ENCODE measurements around the gene AP3B1. TPM values are rescaled to one million over a fixed set of nuclear protein-coding genes. Genes with fewer than 3 reads are reported as not detected.

AP3B1 gene
- total RNA-seq, 2 donors from 2014 or later = 34.5 to 40.6 TPM

GRCh38 chr5:78157001-78157400 is 137.5 kb downstream of the AP3B1 start:
- no peak overlapping the region for H3K27ac Mint-ChIP-seq
- peaks cover 2% of the 10 kb centered on the region for H3K4me1 Mint-ChIP-seq
- DNase-seq (no peak), ATAC-seq (no peak)
- no peaks in the 10 kb centered on the region for H3K27me3 Mint-ChIP-seq
- H3K9me3 ChIP-seq (ENCODE audit: control insufficient read depth, low read length, poor library complexity, severe bottlenecking) = no peaks in the 10 kb centered on the region
- H3K36me3 Mint-ChIP-seq (ENCODE audit: low read depth) = peaks cover 20% of the 10 kb centered on the region
- no peak overlapping the region for H3K4me3 Mint-ChIP-seq

- ATAC-seq (no peak), DNase-seq (no peak)
- Mint-ChIP-seq H3K27me3 (no peaks in the 10 kb centered on the region), H3K36me3 (ENCODE audit: low read depth) (peaks cover 20% of the 10 kb centered on the region), H3K4me1 (peaks cover 8% of the 10 kb centered on the region), H3K27ac (peak overlapping the region; percentile 14), H3K4me3 (no peak overlapping the region)
- H3K9me3 ChIP-seq (ENCODE audit: control insufficient read depth, low read length, poor library complexity, severe bottlenecking) = no peaks in the 10 kb centered on the region
These were observed 142.8 kb downstream of the AP3B1 start for GRCh38 chr5:78151594-78152271.

GRCh38 chr5:78137290-78137689 is 157.2 kb downstream of the AP3B1 start:
- no peak overlapping the region for H3K27ac Mint-ChIP-seq
- no peaks in the 10 kb centered on the region for H3K9me3 ChIP-seq (ENCODE audit: control insufficient read depth, low read length, poor library complexity, severe bottlenecking)
- no peak for DNase-seq
- no peak for ATAC-seq
- no peaks in the 10 kb centered on the region for H3K27me3 Mint-ChIP-seq
- H3K4me3 Mint-ChIP-seq = no peak overlapping the region
- H3K4me1 Mint-ChIP-seq = peaks cover 3% of the 10 kb centered on the region
- peaks cover 15% of the 10 kb centered on the region for H3K36me3 Mint-ChIP-seq (ENCODE audit: low read depth)

GRCh38 chr5:78133423-78133822 is 161.1 kb downstream of the AP3B1 start:
- DNase-seq (no peak), ATAC-seq (no peak)
- H3K4me3 Mint-ChIP-seq = no peak overlapping the region
- H3K9me3 ChIP-seq (ENCODE audit: control insufficient read depth, low read length, poor library complexity, severe bottlenecking) = no peaks in the 10 kb centered on the region
- no peaks in the 10 kb centered on the region for H3K27me3 Mint-ChIP-seq
- peaks cover 3% of the 10 kb centered on the region for H3K36me3 Mint-ChIP-seq (ENCODE audit: low read depth)
- no peak overlapping the region for H3K27ac Mint-ChIP-seq
- no peaks in the 10 kb centered on the region for H3K4me1 Mint-ChIP-seq

GRCh38 chr5:78132507-78132906 is 162.0 kb downstream of the AP3B1 start:
- Mint-ChIP-seq H3K27ac (no peak overlapping the region), H3K4me3 (no peak overlapping the region), H3K4me1 (no peaks in the 10 kb centered on the region), H3K36me3 (ENCODE audit: low read depth) (peaks cover 3% of the 10 kb centered on the region), H3K27me3 (no peaks in the 10 kb centered on the region)
- no peaks in the 10 kb centered on the region for H3K9me3 ChIP-seq (ENCODE audit: control insufficient read depth, low read length, poor library complexity, severe bottlenecking)
- DNase-seq (no peak), ATAC-seq (no peak)

- H3K27ac Mint-ChIP-seq = no peak overlapping the region
- H3K27me3 Mint-ChIP-seq = no peaks in the 10 kb centered on the region
- no peak for ATAC-seq
- peaks cover 2% of the 10 kb centered on the region for H3K36me3 Mint-ChIP-seq (ENCODE audit: low read depth)
- H3K4me3 Mint-ChIP-seq = no peak overlapping the region
- no peaks in the 10 kb centered on the region for H3K9me3 ChIP-seq (ENCODE audit: control insufficient read depth, low read length, poor library complexity, severe bottlenecking)
- DNase-seq = no peak
- no peaks in the 10 kb centered on the region for H3K4me1 Mint-ChIP-seq
These were observed 164.9 kb downstream of the AP3B1 start for GRCh38 chr5:78129597-78129996.

- no peak overlapping the region for H3K27ac Mint-ChIP-seq
- peaks cover 2% of the 10 kb centered on the region for H3K36me3 Mint-ChIP-seq (ENCODE audit: low read depth)
- ATAC-seq = no peak
These were observed 166.6 kb downstream of the AP3B1 start for GRCh38 chr5:78127875-78128274.

GRCh38 chr5:78126536-78126935 is 168.0 kb downstream of the AP3B1 start:
- ATAC-seq (no peak), DNase-seq (no peak)
- Mint-ChIP-seq H3K27me3 (no peaks in the 10 kb centered on the region), H3K36me3 (ENCODE audit: low read depth) (peaks cover 2% of the 10 kb centered on the region), H3K4me3 (no peak overlapping the region), H3K4me1 (no peaks in the 10 kb centered on the region), H3K27ac (no peak overlapping the region)
- H3K9me3 ChIP-seq (ENCODE audit: control insufficient read depth, low read length, poor library complexity, severe bottlenecking) = no peaks in the 10 kb centered on the region

More at GRCh38 chr5:78127875-78128274, 166.6 kb downstream of the AP3B1 start:
- no peak for DNase-seq
- no peaks in the 10 kb centered on the region for H3K4me1 Mint-ChIP-seq
- H3K9me3 ChIP-seq (ENCODE audit: control insufficient read depth, low read length, poor library complexity, severe bottlenecking) = no peaks in the 10 kb centered on the region
- H3K4me3 Mint-ChIP-seq = no peak overlapping the region
- no peaks in the 10 kb centered on the region for H3K27me3 Mint-ChIP-seq

GRCh38 chr5:78116167-78116566 is 178.3 kb downstream of the AP3B1 start:
- ATAC-seq = no peak
- Mint-ChIP-seq H3K4me3 (no peak overlapping the region), H3K4me1 (peaks cover 5% of the 10 kb centered on the region), H3K27ac (no peak overlapping the region), H3K27me3 (no peaks in the 10 kb centered on the region), H3K36me3 (ENCODE audit: low read depth) (peaks cover 12% of the 10 kb centered on the region)
- H3K9me3 ChIP-seq (ENCODE audit: control insufficient read depth, low read length, poor library complexity, severe bottlenecking) = no peaks in the 10 kb centered on the region
- DNase-seq = no peak

- Mint-ChIP-seq H3K27ac (no peak overlapping the region), H3K27me3 (no peaks in the 10 kb centered on the region), H3K36me3 (ENCODE audit: low read depth) (peaks cover 12% of the 10 kb centered on the region), H3K4me3 (no peak overlapping the region), H3K4me1 (peaks cover 5% of the 10 kb centered on the region)
- DNase-seq (no peak), ATAC-seq (no peak)
- H3K9me3 ChIP-seq (ENCODE audit: control insufficient read depth, low read length, poor library complexity, severe bottlenecking) = no peaks in the 10 kb centered on the region
These were observed 180.7 kb downstream of the AP3B1 start for GRCh38 chr5:78113689-78114264.

- H3K27me3 Mint-ChIP-seq = no peaks in the 10 kb centered on the region
- peak overlapping the region; percentile 25 for H3K4me3 Mint-ChIP-seq
- ATAC-seq (no peak), DNase-seq (no peak)
- peaks cover 5% of the 10 kb centered on the region for H3K4me1 Mint-ChIP-seq
- peaks cover 12% of the 10 kb centered on the region for H3K36me3 Mint-ChIP-seq (ENCODE audit: low read depth)
- no peak overlapping the region for H3K27ac Mint-ChIP-seq
- no peaks in the 10 kb centered on the region for H3K9me3 ChIP-seq (ENCODE audit: control insufficient read depth, low read length, poor library complexity, severe bottlenecking)
These were observed 181.6 kb downstream of the AP3B1 start for GRCh38 chr5:78112931-78113330.

GRCh38 chr5:78109891-78110324 is 184.6 kb downstream of the AP3B1 start:
- Mint-ChIP-seq H3K4me1 (peaks cover 14% of the 10 kb centered on the region), H3K36me3 (ENCODE audit: low read depth) (peaks cover 21% of the 10 kb centered on the region), H3K27ac (no peak overlapping the region), H3K27me3 (no peaks in the 10 kb centered on the region), H3K4me3 (no peak overlapping the region)
- DNase-seq (no peak), ATAC-seq (no peak)
- no peaks in the 10 kb centered on the region for H3K9me3 ChIP-seq (ENCODE audit: control insufficient read depth, low read length, poor library complexity, severe bottlenecking)

- peaks cover 16% of the 10 kb centered on the region for H3K36me3 Mint-ChIP-seq (ENCODE audit: low read depth)
- no peak overlapping the region for H3K27ac Mint-ChIP-seq
- H3K4me1 Mint-ChIP-seq = peaks cover 14% of the 10 kb centered on the region
- no peaks in the 10 kb centered on the region for H3K27me3 Mint-ChIP-seq
- H3K9me3 ChIP-seq (ENCODE audit: control insufficient read depth, low read length, poor library complexity, severe bottlenecking) = no peaks in the 10 kb centered on the region
- no peak overlapping the region for H3K4me3 Mint-ChIP-seq
- no peak for DNase-seq
- ATAC-seq = no peak
These were observed 185.9 kb downstream of the AP3B1 start for GRCh38 chr5:78108564-78108963.
